Trophoblast cell (in vitro differentiated cells and primary cell): ENCODE data around the gene OPA3.

Source experiments
- DNase-seq, 2 donors: peaks; one replicate each; pipeline ENCODE4 v3.0.0-alpha.2; 2016
- H2AFZ ChIP-seq: 2 replicates; pipeline ENCODE4 v1.6.1; 2013; ENCODE audit warnings: low read length, moderate library complexity, mild to moderate bottlenecking; ENCODE audit not compliant: insufficient read depth, poor library complexity
- H2AK5ac ChIP-seq: 2 replicates; pipeline ENCODE4 v1.6.1; 2013; ENCODE audit warnings: mild to moderate bottlenecking, low read length
- H2BK120ac ChIP-seq: 2 replicates; pipeline ENCODE4 v1.6.1; 2013; ENCODE audit warnings: low read length, mild to moderate bottlenecking, moderate library complexity; ENCODE audit not compliant: insufficient read depth, poor library complexity
- H2BK12ac ChIP-seq: 2 replicates; pipeline ENCODE4 v1.6.1; 2013; ENCODE audit warnings: mild to moderate bottlenecking, low read length, moderate library complexity
- H2BK5ac ChIP-seq: 2 replicates; pipeline ENCODE4 v1.6.1; 2013; ENCODE audit warnings: low read length, low read depth, moderate library complexity, mild to moderate bottlenecking; ENCODE audit not compliant: poor library complexity
- H3K14ac ChIP-seq: 2 replicates; pipeline ENCODE4 v1.6.1; 2013; ENCODE audit warnings: mild to moderate bottlenecking, low read length
- H3K18ac ChIP-seq: 2 replicates; pipeline ENCODE4 v1.6.1; 2013; ENCODE audit warnings: mild to moderate bottlenecking, low read length
- H3K23ac ChIP-seq: 2 replicates; pipeline ENCODE4 v1.6.1; 2013; ENCODE audit warnings: low read length
- H3K27ac ChIP-seq: 2 replicates; pipeline ENCODE4 v1.5.1; 2013; ENCODE audit warnings: low read depth, mild to moderate bottlenecking, inconsistent platforms, low read length, moderate library complexity
- H3K27me3 ChIP-seq: 2 replicates; pipeline ENCODE4 v1.6.1; 2013; ENCODE audit warnings: inconsistent platforms, mild to moderate bottlenecking, low read length, moderate library complexity; ENCODE audit not compliant: insufficient read depth
- H3K36me3 ChIP-seq, 2 experiments: 1 replicate in 1 of 2; 2 replicates in 1 of 2; pipeline ENCODE4 v1.6.1; 2013; ENCODE audit warnings: low read length in 2 of 2, mild to moderate bottlenecking in 2 of 2, moderate library complexity in 1 of 2; ENCODE audit not compliant: insufficient read depth in 2 of 2, control insufficient read depth in 1 of 2
- H3K4ac ChIP-seq: 2 replicates; pipeline ENCODE4 v1.6.1; 2013; ENCODE audit warnings: low read depth, mild to moderate bottlenecking, low read length, moderate library complexity
- H3K4me1 ChIP-seq, 2 experiments: 1 replicate in 1 of 2; 2 replicates in 1 of 2; pipeline ENCODE4 v1.6.1; 2013; ENCODE audit warnings: low read length in 2 of 2, mild to moderate bottlenecking in 2 of 2, moderate library complexity in 1 of 2; ENCODE audit not compliant: insufficient read depth in 2 of 2, control insufficient read depth in 1 of 2
- H3K4me2 ChIP-seq: 2 replicates; pipeline ENCODE4 v1.6.1; 2013; ENCODE audit warnings: inconsistent platforms, mild to moderate bottlenecking, low read length, moderate library complexity
- H3K4me3 ChIP-seq: 2 replicates; pipeline ENCODE4 v1.5.1; 2013; ENCODE audit warnings: mild to moderate bottlenecking, low read depth, low read length, inconsistent platforms
- H3K79me1 ChIP-seq: one replicate; pipeline ENCODE4 v1.6.1; 2013; ENCODE audit warnings: low read length
- H3K79me2 ChIP-seq: 2 replicates; pipeline ENCODE4 v1.6.1; 2013; ENCODE audit warnings: low read length, mild to moderate bottlenecking; ENCODE audit not compliant: control insufficient read depth, insufficient read depth, poor library complexity
- H3K9ac ChIP-seq: 2 replicates; pipeline ENCODE4 v1.6.1; 2013; ENCODE audit warnings: mild to moderate bottlenecking, low read length
- H3K9me3 ChIP-seq: 2 replicates; pipeline ENCODE4 v1.6.1; 2013; ENCODE audit warnings: low read depth, mild to moderate bottlenecking, control low read depth, inconsistent platforms, low read length; ENCODE audit not compliant: insufficient read depth
- H4K12ac ChIP-seq: 2 replicates; pipeline ENCODE4 v1.6.1; 2013; ENCODE audit warnings: low read depth, mild to moderate bottlenecking, low read length, moderate library complexity
- H4K8ac ChIP-seq: 2 replicates; pipeline ENCODE4 v1.6.1; 2013; ENCODE audit warnings: low read depth, mild to moderate bottlenecking, low read length, moderate library complexity
- H4K91ac ChIP-seq: one replicate; pipeline ENCODE4 v1.6.1; 2013; ENCODE audit warnings: low read depth, mild to moderate bottlenecking, low read length, moderate library complexity
- WGBS: extraction: QIAGEN DNeasy Blood & Tissue Kit; methylation state at CpG from one replicate; pipeline ENCODE4 v1.1.7; 2013; ENCODE audit warnings: missing lambda C conversion rate; ENCODE audit not compliant: insufficient read length, insufficient coverage; ENCODE audit errors: extremely low coverage; 5-methylcytosine and 5-hydroxymethylcytosine counted together

The OPA3 gene

DNA sequence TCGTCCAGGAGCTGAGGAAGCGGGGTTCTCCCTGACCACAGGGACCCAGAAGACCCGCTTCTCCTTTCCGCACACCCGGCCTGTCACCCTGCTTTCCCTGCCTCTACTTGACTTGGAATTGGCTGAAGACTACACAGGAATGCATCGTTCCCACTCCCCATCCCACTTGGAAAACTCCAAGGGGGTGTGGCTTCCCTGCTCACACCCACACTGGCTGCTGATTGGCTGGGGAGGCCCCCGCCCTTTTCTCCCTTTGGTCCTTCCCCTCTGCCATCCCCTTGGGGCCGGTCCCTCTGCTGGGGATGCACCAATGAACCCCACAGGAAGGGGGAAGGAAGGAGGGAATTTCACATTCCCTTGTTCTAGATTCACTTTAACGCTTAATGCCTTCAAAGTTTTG, 58.5 kb downstream of the OPA3 start:
- no peak overlapping the region for H3K14ac ChIP-seq
- no peak overlapping the region for H3K18ac ChIP-seq
- peaks cover 5 to 19% of the 10 kb centered on the region in 2 experiments for H3K4me1 ChIP-seq
- no peak overlapping the region for H2BK12ac ChIP-seq
- no peak overlapping the region for H3K27ac ChIP-seq
- H2AK5ac ChIP-seq: no peak overlapping the region
- no peak overlapping the region for H3K4me2 ChIP-seq
- H3K79me2 ChIP-seq: no peaks in the 10 kb centered on the region
- H3K9ac ChIP-seq: no peak overlapping the region
- H3K36me3 ChIP-seq: peaks cover 58 to 59% of the 10 kb centered on the region in 2 experiments
- H3K4me3 ChIP-seq: no peak overlapping the region
- no peak overlapping the region for H2AFZ ChIP-seq
- H3K9me3 ChIP-seq: peaks cover 3% of the 10 kb centered on the region
- H2BK120ac ChIP-seq: no peak overlapping the region
- peaks cover 3% of the 10 kb centered on the region for H3K79me1 ChIP-seq
- H4K12ac ChIP-seq: no peak overlapping the region
- no peak overlapping the region for H3K23ac ChIP-seq
- no CpG with 5 or more reads among the region's 9 CpGs for WGBS
- H3K4ac ChIP-seq: no peak overlapping the region
- H2BK5ac ChIP-seq: no peak overlapping the region
- no peak overlapping the region for H4K8ac ChIP-seq
- no peaks in the 10 kb centered on the region for H3K27me3 ChIP-seq
- H4K91ac ChIP-seq: no peak overlapping the region
- DNase-seq: peak in 1 of 2 donors; percentile 57

DNA sequence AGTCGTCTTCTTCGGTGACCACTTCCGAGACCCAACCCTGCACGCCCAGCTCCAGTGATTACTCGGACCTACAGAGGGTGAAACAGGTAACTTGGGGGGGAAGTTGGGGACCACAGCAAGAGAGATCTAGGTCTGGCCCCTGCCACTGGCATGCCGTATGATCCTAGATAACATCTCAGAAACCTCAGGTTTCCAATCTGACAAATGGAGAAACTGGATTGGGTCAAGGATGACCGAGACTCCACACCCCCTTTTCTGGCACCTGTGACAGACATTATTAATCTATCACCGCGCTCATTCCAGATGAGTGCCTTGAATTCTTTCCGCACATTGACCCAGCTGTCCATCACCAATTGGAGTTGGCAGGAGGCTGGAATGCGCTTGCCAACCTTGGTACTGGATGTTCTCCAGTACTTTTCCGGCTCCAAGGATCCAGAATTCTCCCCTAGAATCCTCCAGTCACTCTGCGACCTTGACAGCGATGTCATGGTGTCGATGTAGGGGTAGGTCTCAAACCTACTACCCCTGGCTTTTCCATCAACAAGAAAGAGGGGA, 60.0 kb downstream of the OPA3 start:
- no peak overlapping the region for H2AK5ac ChIP-seq
- no peak overlapping the region for H4K8ac ChIP-seq
- H3K79me1 ChIP-seq: peaks cover 3% of the 10 kb centered on the region
- H3K4me3 ChIP-seq: no peak overlapping the region
- H3K36me3 ChIP-seq: peaks cover 71% of the 10 kb centered on the region in 2 experiments
- H3K4me2 ChIP-seq: no peak overlapping the region
- H2BK120ac ChIP-seq: no peak overlapping the region
- no peak overlapping the region for H3K23ac ChIP-seq
- no peaks in the 10 kb centered on the region for H3K27me3 ChIP-seq
- no peak overlapping the region for H2BK5ac ChIP-seq
- WGBS: no CpG with 5 or more reads among the region's 15 CpGs
- H4K91ac ChIP-seq: no peak overlapping the region
- H3K9me3 ChIP-seq: peaks cover 3% of the 10 kb centered on the region
- no peak overlapping the region for H3K14ac ChIP-seq
- H2BK12ac ChIP-seq: no peak overlapping the region
- no peak overlapping the region for H3K4ac ChIP-seq
- H3K27ac ChIP-seq: no peak overlapping the region
- H3K9ac ChIP-seq: no peak overlapping the region
- no peak overlapping the region for H3K18ac ChIP-seq
- no peak overlapping the region for H2AFZ ChIP-seq
- no peak for DNase-seq
- peaks cover 8 to 29% of the 10 kb centered on the region in 2 experiments for H3K4me1 ChIP-seq
- no peaks in the 10 kb centered on the region for H3K79me2 ChIP-seq
- no peak overlapping the region for H4K12ac ChIP-seq

- H3K4ac ChIP-seq: no peak overlapping the region
- no peak overlapping the region for H3K27ac ChIP-seq
- H3K27me3 ChIP-seq: no peaks in the 10 kb centered on the region
- peaks cover 3% of the 10 kb centered on the region for H3K79me1 ChIP-seq
- H2AK5ac ChIP-seq: no peak overlapping the region
- H3K4me1 ChIP-seq: peaks cover 8 to 26% of the 10 kb centered on the region in 2 experiments
- H3K9me3 ChIP-seq: peaks cover 3% of the 10 kb centered on the region
- H3K79me2 ChIP-seq: no peaks in the 10 kb centered on the region
- no CpG with 5 or more reads among the region's 9 CpGs for WGBS
- H2BK12ac ChIP-seq: no peak overlapping the region
- H3K18ac ChIP-seq: peak overlapping the region; percentile 21
- peak; percentile 71 to 85 for DNase-seq
- H3K4me3 ChIP-seq: no peak overlapping the region
- H3K23ac ChIP-seq: no peak overlapping the region
- no peak overlapping the region for H4K91ac ChIP-seq
- no peak overlapping the region for H2BK5ac ChIP-seq
- H3K4me2 ChIP-seq: no peak overlapping the region
- no peak overlapping the region for H4K8ac ChIP-seq
- no peak overlapping the region for H3K9ac ChIP-seq
- no peak overlapping the region for H2AFZ ChIP-seq
- H4K12ac ChIP-seq: no peak overlapping the region
- H3K36me3 ChIP-seq: peaks cover 72 to 74% of the 10 kb centered on the region in 2 experiments
- H3K14ac ChIP-seq: no peak overlapping the region
- no peak overlapping the region for H2BK120ac ChIP-seq
Measured at GRCh38 chr19:45523642-45524256, 60.9 kb downstream of the OPA3 start.

- no peaks in the 10 kb centered on the region for H3K27me3 ChIP-seq
- no CpG with 5 or more reads among the region's 24 CpGs for WGBS
- no peak overlapping the region for H2BK5ac ChIP-seq
Measured at GRCh38 chr19:45522010-45522941, 62.3 kb downstream of the OPA3 start.

More at GRCh38 chr19:45522010-45522941, 62.3 kb downstream of the OPA3 start:
- Histone ChIP-seq H3K4me1 (peaks cover 3 to 14% of the 10 kb centered on the region in 2 experiments), H3K79me1 (no peaks in the 10 kb centered on the region), H4K8ac (no peak overlapping the region), H2AK5ac (no peak overlapping the region), H3K9ac (no peak overlapping the region), H3K4me2 (no peak overlapping the region), H3K36me3 (peaks cover 81% of the 10 kb centered on the region in 2 experiments), H3K23ac (no peak overlapping the region), H4K91ac (no peak overlapping the region), H3K27ac (no peak overlapping the region), H4K12ac (no peak overlapping the region), H3K4ac (no peak overlapping the region), H2AFZ (no peak overlapping the region), H3K4me3 (no peak overlapping the region), H2BK120ac (no peak overlapping the region), H2BK12ac (no peak overlapping the region), H3K79me2 (no peaks in the 10 kb centered on the region), H3K9me3 (peaks cover 3% of the 10 kb centered on the region), H3K14ac (no peak overlapping the region), H3K18ac (no peak overlapping the region)
- DNase-seq: no peak
